Mucosa of rectum (tissue), 2 donors: ENCODE results near the gene MYMK.

Experiments
- H3K27ac ChIP-seq, 2 donors: one replicate each; pipeline ENCODE4 v1.7.0; 2013; ENCODE audit warnings: inconsistent platforms in 2 of 2, low read depth in 2 of 2, low read length in 2 of 2
- H3K27me3 ChIP-seq, 2 donors: one replicate each; pipeline ENCODE4 v1.7.0; 2013; ENCODE audit warnings: low read length in 2 of 2; ENCODE audit not compliant: control insufficient read depth in 2 of 2, insufficient read depth in 2 of 2
- H3K36me3 ChIP-seq, 2 donors: one replicate each; pipeline ENCODE4 v1.7.0; 2013; ENCODE audit warnings: low read length in 2 of 2; ENCODE audit not compliant: control insufficient read depth in 2 of 2, insufficient read depth in 2 of 2
- H3K4me1 ChIP-seq, 2 donors: one replicate each; pipeline ENCODE4 v1.7.0; 2013; ENCODE audit warnings: low read length in 2 of 2, mild to moderate bottlenecking in 1 of 2; ENCODE audit not compliant: control insufficient read depth in 2 of 2, insufficient read depth in 2 of 2
- H3K4me3 ChIP-seq, 2 donors: one replicate each; pipeline ENCODE4 v1.7.0; 2013; ENCODE audit warnings: low read length in 2 of 2
- H3K9ac ChIP-seq, 2 donors: one replicate each; pipeline ENCODE4 v1.7.0; 2013; ENCODE audit warnings: low read length in 2 of 2, low read depth in 1 of 2, mild to moderate bottlenecking in 1 of 2
- H3K9me3 ChIP-seq, 2 donors: one replicate each; pipeline ENCODE4 v1.7.0; 2013; ENCODE audit warnings: low read length in 2 of 2; ENCODE audit not compliant: control insufficient read depth in 2 of 2
- donor health status: healthy.
- donor health status: Normal muscosa, but diverticular disease.

The MYMK gene

DNA sequence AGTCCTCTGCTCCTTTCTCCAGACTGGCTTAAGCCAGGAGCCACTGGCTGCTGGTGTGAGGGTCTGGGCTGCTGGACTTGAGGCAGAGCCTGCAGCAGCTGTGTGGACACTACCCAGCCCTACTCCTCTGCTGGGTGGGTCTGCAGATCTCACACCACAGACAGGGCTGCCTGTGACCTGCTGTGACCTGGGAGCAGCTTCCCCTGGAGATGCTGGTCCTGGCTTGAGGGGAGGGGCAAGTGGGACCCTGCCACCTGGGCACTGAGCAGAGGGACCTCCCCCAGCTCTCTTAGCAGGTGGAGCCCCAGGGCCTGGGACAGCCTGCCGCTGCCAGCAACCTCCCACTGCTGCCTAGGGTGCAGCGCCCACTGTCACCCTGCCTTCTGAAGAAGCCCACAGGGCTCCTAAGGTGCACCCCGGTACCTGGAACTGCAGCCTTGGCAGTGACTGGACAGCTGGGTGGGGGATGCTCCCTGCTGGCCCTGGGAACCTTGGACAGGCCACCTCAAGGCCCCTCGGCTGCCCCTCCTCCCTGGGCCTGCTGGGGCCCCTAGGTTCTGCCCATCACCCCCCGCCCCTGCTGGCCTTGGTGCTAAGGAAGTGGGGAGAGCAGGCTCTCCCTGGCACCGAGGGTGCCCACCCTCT lies 55.9 kb downstream of the MYMK start:
- no peaks in the 10 kb centered on the region for H3K27me3 ChIP-seq
- no peak overlapping the region for H3K9ac ChIP-seq
- H3K36me3 ChIP-seq, result peaks cover 13 to 25% of the 10 kb centered on the region in 2 donors
- H3K27ac ChIP-seq, result no peak overlapping the region
- no peak overlapping the region for H3K4me3 ChIP-seq
- H3K9me3 ChIP-seq, result no peaks in the 10 kb centered on the region
- peaks cover 13 to 21% of the 10 kb centered on the region in 2 donors for H3K4me1 ChIP-seq

DNA sequence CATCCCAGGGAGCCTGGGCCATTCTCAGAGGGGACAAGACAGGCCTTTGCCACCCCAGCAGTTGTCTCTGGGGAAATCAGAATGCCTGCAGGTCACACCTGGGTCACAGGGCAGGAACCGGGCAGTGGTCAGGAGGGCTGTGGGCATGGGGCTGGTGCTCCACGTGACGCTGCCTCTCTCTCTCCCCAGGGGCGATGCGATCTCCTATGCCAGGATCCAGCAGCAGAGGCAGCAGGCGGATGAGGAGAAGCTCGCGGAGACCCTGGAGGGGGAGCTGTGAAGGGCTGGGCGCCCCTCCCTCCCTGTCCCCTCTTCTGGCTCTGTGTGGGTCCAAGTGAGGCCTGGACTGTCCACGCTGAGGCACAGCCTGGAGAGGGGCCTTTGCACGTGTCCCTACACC lies 56.4 kb downstream of the MYMK start:
- no peaks in the 10 kb centered on the region for H3K9me3 ChIP-seq
- H3K36me3 ChIP-seq, result peaks cover 18 to 28% of the 10 kb centered on the region in 2 donors
- peaks cover 13 to 21% of the 10 kb centered on the region in 2 donors for H3K4me1 ChIP-seq
- H3K4me3 ChIP-seq, result no peak overlapping the region
- H3K27me3 ChIP-seq, result no peaks in the 10 kb centered on the region
- H3K9ac ChIP-seq, result no peak overlapping the region
- H3K27ac ChIP-seq, result no peak overlapping the region

DNA sequence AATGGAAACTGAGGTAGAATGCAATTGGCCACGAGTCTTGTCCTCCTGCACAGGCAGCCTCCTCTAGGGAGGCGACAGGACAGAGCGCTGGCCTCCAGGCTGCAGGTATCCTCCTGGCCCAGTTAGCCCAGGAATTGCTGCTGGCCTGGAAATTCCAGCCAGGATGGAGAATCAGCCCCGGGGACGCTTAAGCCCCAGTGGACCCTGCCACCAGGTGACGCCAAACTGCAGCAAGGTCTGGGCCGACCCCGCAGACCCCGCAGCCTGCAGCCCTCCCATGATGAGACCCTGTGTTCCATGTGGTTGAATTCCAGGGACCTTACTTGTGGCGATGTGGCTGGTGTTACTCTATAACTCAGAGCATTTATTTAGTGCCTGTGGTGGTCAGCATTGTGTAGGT lies 57.7 kb downstream of the MYMK start:
- Histone ChIP-seq H3K27ac (no peak overlapping the region), H3K4me1 (peaks cover 13 to 21% of the 10 kb centered on the region in 2 donors), H3K27me3 (no peaks in the 10 kb centered on the region), H3K36me3 (peaks cover 20 to 28% of the 10 kb centered on the region in 2 donors), H3K4me3 (no peak overlapping the region), H3K9me3 (no peaks in the 10 kb centered on the region), H3K9ac (no peak overlapping the region)

DNA sequence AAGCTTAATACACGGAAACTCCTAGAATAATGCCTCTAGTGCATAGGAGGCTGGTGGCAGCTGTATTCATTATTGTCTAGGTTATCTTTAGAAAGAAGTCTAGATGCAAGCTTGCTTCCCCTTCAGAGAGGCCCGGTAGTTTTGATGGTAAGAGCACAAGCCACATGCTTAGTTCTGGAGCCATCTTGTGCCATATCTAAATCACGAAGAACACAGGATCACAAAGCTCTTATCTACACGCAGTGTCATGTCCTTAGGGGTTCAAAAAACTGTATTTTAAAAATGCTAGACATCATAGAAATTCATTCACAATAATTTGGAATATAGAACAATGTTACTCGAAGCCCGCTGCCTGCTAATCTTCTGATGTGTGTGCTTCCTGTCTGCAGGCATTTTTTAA lies 58.8 kb downstream of the MYMK start:
- Histone ChIP-seq H3K9ac (no peak overlapping the region), H3K9me3 (no peaks in the 10 kb centered on the region), H3K36me3 (peaks cover 20 to 28% of the 10 kb centered on the region in 2 donors), H3K4me3 (no peak overlapping the region), H3K4me1 (peaks cover 13 to 23% of the 10 kb centered on the region in 2 donors), H3K27me3 (no peaks in the 10 kb centered on the region), H3K27ac (no peak overlapping the region)

DNA sequence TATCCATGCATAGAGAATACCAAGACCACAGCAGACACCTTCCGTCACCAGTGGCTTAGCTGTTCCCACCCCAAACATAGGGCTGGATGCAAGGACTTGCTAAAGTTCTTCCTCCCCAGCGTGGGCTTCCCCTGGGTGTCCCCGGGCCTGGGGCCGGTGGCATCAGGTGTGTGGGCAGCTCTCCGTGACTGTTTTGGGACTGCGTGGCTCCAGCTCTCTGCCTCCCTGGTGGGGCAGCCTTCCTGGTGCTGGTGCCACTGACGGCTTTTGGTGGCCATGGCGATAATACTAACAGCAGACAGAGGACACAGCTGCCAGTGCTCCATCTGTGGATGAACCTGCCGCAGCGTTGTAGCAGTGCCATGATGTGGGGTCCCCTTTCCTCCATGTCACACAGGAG lies 60.1 kb downstream of the MYMK start:
- Histone ChIP-seq H3K36me3 (peaks cover 20 to 28% of the 10 kb centered on the region in 2 donors), H3K27me3 (no peaks in the 10 kb centered on the region), H3K9me3 (no peaks in the 10 kb centered on the region), H3K27ac (no peak overlapping the region), H3K4me1 (peaks cover 14 to 15% of the 10 kb centered on the region in 2 donors), H3K9ac (no peak overlapping the region), H3K4me3 (no peak overlapping the region)
